HG02885 (cell line): ENCODE data around the gene JAM3.
"Not testable (repeated sequence)": the region's sequence is repeated elsewhere in the genome, so short reads cannot be mapped to it uniquely, and the experiment has no call there.

Source experiments
- ATAC-seq: cut with Tn5 transposase; IDR thresholded peaks from one replicate; pipeline ENCODE4 v1.9.1; 2021; ENCODE audit warnings: mild to moderate bottlenecking; ENCODE audit not compliant: unreplicated experiment, poor library complexity

JAM3 gene

GRCh38 chr11:134170177-134170918, 101.5 kb downstream of the JAM3 start:
- no peak for ATAC-seq

- ATAC-seq, result no peak
These were observed 102.0 kb downstream of the JAM3 start for GRCh38 chr11:134170919-134171281.

GRCh38 chr11:134171951-134172350, 103.1 kb downstream of the JAM3 start:
- no peak for ATAC-seq

GRCh38 chr11:134173296-134173695, 104.4 kb downstream of the JAM3 start:
- no peak for ATAC-seq

- ATAC-seq, result no peak
These were observed 107.4 kb downstream of the JAM3 start for GRCh38 chr11:134176284-134176683.

GRCh38 chr11:134178032-134178674, 109.3 kb downstream of the JAM3 start:
- ATAC-seq, result no peak

GRCh38 chr11:134181707-134182106, 112.8 kb downstream of the JAM3 start:
- ATAC-seq, result no peak

GRCh38 chr11:134188092-134188491, 119.2 kb downstream of the JAM3 start:
- ATAC-seq, result not testable (repeated sequence)

GRCh38 chr11:134196756-134197155, 127.9 kb downstream of the JAM3 start:
- no peak for ATAC-seq

- no peak for ATAC-seq
These were observed 130.7 kb downstream of the JAM3 start for GRCh38 chr11:134199531-134199930.

- ATAC-seq, result no peak
These were observed 131.8 kb downstream of the JAM3 start for GRCh38 chr11:134200688-134201087.
